ENCODE measurements around the gene MED15.
"Not testable (repeated sequence)": the region's sequence is repeated elsewhere in the genome, so short reads cannot be mapped to it uniquely, and the experiment has no call there.

The MED15 gene

DNA sequence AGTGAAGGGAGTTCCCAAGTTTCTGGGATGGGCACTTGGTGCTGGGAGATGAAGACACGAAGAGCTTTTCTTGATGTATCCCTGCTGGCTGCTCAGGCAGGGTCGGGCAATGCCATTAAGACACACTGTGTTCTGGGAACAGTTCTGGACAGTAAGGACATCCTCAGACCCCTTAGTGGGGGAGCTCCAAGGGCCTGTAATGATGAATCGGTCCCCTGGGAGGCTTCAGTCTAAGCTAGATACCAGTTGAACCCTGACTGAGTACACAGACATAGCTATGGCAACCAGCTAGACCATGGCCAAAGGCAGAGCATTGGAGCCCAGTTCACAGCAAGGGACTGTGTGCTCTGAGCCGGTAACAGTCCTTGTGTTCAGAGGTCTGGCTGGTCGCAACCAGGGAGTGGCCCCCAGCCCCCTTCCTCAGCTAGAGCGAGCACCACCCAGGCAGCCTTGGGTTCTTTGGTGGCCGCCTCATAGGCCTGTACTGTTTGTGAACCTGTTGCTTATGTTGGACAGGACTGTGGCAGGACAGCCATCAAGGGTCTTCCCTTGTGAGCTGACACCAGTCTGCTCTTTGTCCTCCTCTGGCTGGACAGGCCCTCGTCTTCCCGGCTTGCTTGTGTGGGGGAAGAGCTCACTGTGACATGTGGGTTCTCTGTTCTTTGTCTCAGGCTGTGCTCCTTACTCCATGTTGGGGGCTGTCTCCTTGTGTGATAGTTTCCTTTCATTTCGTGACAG, 25.0 kb downstream of the MED15 start:
- DNase-seq: peak; percentile 31

DNA sequence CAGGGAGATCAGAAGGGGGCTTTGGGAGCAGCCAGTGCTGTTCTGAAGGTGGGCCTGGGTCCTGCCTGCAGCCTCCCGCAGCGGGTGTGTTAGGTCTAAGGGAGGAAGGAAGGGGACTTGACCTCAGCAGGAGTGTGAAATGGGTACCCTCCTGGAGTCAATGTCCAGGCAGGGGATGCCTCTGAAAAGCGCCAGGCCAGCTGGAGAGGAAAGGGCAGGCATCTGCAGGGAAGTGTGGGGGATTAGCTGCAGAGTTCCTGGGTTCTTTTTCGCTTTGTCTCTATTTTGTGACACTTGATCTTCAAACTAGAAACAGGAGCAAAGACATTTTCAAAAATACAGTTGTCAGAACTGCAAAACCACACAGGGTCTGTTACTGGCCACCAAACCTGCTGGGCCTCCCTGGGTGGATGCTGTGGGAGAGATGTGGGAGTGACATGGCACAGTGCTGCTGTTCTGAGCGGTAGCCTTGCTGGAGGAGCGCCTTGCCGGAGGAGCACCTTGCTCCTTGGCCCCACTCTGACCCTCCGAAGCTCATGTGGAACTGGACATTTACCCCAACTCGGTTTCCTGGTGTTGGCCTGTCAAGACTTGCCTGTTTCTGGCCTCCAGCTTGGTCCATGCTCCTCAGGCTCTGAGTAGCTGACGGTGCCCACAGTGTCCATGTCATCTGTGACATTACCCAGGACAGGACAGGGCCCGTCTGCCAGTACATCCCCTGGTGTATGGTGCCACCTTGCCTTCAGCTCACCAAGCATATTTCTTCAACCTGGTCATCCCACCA, 25.9 kb downstream of the MED15 start:
- DNase-seq: no peak

DNA sequence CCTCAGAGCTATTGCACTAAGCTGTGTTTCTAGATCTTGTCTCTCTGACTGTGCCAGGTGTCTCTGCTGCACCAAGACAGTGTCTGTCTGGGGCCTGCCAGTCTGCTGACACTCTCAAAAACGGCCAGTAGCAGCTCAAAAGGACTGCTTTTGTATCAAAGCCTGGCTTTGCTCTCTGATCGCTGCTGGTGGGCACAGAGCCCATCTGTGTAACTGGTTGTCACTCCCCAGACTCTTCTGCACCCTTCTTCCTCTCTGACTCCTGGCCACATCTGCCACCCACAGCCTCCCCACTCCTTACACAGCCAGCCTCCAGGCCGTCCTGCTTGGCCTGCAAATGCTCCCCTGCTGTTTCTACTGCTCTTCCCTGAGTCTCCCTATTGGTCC, 26.5 kb downstream of the MED15 start:
- DNase-seq: no peak

DNA sequence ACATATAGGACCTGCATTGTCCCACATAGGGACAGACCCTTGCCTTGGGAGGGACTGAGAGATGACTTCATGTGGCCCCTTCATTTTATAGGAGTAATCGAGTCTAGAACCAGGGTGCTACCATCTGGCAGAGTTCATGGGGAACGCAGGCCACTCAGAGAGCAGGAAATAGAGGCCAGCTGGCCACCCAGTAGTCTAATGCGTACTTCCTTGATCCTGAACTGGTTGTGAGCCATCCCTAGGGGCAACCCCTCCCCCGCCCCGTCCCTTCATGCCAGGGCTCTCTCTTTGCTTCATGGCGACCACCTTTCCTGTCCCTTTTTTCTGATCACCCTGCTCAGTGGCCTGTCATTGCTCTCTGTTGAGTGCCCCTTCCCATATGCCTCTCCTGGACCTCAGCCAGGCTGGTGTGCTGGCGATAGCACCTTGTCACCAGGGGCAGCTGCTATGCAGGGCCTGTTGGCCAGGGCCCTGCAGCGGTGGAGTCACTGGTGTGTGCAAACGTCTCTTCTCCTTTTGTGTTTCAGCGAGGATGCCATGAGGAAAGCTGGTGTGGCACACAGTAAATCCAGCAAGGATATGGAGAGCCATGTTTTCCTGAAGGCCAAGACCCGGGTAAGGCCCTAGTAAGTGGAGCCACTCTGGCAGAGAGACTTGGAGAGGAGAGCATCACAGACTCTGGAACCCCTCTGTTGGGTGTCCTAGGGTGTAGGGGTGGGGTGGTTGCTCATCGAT, 29.3 kb downstream of the MED15 start:
- DNase-seq: no peak

DNA sequence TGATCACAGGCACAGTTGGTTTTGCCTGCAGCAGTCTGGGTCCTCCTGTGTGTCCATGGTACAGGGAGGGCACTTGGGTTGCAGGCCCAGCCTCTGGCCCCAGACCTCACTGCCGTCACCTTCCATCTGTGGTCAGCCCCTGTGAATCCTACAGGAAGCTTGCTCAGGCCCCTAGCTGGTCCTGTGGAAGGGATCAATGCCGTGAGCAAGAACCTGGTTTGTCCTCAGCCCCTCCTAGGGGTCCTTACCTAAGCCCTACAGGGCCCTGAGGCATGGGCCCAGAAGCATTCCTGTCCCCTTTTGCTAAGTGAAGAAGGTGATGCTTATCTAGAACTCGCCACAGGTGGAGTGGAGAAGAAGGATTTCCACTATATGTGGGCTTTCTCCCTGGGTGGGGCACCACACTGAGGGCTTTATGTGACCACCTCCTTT, 29.9 kb downstream of the MED15 start:
- no peak for DNase-seq

DNA sequence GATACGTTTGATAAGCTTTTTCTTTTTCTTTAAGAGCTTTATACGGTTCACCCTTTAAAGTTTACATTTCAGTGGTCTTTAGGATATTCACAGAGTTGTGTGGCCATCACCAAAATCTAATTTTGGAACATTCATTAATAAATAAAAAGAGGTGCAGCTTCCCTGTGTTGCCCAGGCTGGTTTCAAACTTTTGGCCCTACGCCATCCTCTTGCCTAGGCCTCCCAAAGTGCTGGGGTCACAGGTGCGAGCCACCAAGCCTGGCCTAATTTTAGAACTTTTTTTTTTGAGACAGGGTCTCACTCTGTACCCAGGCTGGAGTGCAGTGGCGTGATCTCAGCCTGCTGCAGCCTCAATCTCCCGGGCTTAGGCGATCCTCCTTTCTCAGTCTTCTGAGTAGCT, 30.6 kb downstream of the MED15 start:
- DNase-seq: no peak

DNA sequence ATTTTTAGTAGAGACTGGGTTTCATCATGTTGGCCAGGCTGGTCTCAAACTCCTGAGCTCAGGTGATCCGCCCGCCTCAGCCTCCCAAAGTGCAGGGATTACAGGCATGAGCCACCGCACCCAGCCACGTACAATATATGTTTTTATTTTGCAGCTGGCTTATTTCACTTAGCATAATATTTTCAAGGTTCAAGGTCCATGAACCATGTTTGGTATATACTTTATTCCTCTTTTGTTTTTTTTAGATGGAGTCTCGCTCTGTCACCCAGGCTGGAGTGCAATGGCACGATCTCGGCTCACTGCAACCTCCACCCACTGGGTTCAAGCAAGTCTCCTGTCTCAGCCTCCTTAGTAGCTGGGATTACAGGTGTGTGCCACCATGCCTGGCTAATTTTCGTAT, 31.5 kb downstream of the MED15 start:
- DNase-seq: not testable (repeated sequence)

DNA sequence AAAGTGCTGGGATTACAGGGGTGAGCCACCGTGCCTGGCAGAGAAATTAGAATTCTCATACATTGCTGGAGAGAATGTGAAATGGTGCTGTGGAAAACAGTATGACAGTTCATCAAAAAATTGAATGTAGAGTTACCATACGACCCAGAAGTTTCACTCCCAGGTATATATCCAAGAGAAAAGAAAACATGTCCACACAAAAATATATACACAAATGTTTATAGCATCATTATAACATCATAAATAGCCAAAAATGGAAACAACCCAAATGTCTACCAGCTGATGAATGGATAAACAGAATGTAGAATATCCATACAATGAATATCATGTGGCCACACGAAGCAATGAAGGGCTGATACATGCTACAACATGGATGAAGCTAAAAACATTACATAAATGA, 34.6 kb downstream of the MED15 start:
- DNase-seq: no peak

DNA sequence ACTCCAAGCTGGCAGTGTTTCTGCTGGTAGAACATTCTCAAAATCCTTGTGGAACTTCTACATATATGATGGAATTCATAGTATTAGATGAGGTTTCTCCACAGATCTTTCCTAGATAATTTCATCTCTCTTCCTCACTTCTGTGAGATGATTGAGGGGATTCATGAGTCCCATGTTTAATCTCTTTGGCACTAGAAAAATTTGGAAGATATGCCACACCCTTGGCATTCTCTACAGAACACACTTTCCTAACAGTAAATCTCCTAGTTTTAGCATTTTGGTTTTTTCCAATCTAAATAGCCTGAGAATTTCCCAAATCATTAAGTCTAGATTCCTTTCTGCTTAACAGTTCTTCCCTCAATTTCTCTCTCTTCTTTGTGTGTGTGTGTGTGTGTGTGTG, 35.3 kb downstream of the MED15 start:
- no peak for DNase-seq

DNA sequence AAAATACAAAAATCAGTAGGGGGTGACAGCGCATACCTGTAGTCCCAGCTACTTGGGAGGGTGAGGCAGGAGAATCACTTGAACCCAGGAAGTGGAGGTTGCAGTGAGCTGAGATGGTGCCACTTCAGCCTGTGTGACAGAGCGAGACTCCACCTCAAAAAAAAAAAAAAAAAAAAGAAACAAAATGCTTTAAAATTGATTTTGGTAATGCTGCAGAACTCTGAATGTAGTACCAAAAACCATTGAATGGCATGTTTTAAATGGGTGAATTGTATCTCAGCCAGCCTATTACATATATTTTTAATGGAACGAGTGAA, 37.9 kb downstream of the MED15 start:
- DNase-seq: not testable (repeated sequence)

DNA sequence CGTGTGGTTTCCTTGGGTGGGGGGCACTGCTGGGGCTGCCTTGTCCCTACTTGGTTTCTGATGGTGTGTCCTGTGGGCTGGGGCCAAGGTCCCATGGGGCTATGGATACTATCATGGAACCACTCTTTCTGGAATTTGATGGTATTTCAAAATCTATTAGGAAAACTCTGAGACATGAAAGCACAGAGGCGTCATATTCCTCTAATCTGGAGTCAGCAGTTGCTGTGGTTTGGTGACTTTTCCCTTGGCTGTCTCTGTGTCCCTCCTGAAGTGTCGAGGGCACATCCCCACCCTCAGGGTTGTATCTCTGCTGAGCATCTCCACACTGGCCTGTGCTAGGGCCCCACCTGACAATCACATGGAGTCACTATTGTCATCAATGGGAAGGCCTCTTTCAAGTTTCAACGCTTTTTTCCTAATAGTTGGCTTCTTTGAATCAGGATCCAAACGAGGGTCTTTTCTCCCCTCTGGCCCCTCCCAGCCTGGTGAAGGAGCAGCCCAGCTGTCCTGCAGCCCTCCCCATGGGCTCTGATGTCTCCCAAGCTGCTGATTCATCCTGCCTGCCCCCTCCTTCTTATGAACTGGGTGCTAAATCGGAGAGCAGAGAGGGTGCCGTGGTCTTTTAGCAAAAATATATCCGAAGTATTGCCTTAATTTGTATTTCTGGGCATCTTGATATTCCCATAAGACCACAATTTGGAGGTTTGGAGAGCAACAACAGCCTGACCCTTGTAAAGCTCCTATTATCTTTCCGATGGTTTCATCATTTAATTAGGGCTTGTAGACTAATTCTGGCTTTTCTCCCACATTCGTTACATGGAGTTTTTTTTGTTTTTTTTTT, 38.5 kb downstream of the MED15 start:
- DNase-seq: no peak

DNA sequence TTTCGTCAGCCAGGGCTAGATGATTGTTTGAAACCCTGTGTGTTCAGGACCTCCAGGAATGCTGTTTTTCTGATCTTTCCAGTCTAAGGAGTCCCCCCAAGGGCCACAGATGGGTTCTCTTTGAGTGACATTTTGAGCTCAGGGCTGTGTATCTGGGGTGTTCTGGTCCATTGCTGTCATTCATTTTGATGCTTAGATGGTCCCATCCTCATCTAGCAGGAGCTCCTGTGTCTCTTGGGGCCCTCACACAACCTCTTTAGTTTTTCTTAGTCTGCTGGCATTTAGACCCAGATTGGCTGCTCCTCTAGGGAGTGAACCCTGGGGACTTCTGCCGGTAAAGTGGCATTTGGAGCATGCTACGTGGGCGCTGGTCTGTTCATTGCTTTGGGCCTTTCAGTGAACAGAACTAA, 39.1 kb downstream of the MED15 start:
- DNase-seq: peak; percentile 53

DNA sequence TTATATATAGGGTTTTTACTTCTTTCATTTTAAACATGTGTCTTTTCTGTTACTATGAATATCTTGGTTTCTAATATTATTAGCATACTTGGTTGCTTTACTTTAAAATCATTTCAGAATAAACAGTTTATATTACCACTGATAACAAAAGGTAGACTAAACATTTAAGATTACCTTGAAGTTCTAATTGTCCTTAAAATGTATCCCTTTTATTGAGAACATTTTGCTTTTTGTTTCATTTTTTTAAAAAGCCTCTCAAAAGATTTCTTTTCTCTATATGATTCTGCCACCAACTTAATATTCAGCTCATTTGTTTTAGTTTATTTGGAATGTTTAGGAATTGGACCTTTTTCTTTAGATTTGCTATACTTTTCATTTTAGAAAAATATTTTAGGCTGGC, 39.6 kb downstream of the MED15 start:
- DNase-seq: no peak

DNA sequence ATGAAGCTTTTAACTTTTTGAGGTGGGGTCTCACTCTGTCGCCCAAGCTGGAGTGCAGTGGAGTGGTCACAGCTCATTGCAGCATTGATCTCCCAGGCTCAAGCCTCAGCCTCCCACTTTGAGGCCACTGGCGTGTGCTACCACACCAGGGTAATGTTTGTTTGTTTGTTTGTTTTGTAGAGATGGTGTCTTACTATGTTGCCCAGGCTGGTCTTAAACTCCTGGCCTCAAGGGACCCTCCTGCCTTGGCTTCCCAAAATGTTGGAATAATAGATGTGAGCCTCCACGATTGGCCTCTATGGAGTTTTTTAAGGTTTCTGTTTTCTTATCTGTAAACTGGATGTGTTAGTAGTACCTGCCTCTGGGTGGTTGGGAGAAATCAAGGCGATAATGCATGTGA, 41.4 kb downstream of the MED15 start:
- no peak for DNase-seq

DNA sequence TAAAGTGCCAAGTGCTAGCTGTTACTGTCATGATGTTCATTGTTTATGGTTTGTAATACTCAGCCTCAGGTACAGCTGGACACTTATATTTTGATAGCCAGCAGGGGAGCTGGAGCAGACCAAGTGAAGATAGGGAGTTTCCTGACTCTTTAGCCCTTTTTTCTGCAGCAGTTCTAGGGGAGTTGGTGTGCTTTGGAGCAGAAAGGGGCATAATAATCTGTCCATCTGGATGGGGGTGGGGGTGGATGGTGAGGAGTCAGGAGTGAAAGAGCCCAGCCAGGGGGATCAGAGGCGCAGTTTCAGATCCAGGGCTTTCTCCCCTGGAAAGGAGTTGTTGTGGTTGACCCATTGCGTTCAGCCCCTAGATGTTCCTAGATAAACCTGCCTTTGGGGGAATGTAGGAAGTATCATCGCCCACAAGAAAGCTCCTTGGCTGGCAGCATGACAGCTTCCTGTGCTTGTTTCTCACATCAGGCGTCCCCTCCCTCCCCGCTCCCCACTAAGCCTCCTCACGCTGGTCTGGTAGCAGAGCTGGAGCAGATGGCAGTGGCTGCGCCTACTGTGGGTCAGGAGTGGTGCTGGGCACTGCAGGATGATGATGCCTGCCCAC, 41.9 kb downstream of the MED15 start:
- DNase-seq: peak; percentile 59

DNA sequence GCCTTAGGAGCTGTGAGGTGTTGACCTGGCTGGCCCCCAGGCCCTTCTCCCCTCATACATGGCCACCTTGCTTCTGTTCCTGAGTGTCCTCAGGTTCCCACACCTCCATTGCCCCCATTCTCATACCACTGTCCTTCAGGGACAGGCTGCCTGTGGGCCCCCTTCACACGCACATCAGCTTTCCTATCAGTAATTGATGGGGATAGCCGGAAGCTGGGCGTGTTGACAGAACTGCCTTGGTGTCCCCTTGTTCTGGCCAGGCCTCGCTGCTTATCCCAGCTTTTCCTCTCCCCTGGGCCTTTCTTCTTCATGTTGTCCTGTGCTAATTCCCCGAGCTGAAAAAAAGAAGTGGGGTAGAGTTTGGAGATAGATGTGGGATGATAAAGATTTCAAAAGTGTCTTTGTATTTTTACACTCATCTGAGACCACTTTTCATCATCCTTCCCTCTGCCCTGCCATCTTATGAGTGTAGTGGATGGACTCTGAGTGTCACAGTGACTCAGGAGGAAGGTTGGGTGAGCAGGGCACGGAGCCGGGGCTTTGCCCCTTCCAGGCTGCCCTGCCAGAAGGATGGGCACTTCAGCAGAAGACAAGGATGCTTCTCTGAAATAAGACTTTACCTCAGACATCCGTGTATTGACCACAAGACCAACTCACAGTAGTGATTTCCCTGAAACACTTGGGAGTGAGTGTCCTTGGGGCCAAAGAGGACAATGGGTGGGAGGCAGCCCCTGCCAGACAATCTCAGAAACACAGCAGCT, 42.8 kb downstream of the MED15 start:
- DNase-seq: no peak

DNA sequence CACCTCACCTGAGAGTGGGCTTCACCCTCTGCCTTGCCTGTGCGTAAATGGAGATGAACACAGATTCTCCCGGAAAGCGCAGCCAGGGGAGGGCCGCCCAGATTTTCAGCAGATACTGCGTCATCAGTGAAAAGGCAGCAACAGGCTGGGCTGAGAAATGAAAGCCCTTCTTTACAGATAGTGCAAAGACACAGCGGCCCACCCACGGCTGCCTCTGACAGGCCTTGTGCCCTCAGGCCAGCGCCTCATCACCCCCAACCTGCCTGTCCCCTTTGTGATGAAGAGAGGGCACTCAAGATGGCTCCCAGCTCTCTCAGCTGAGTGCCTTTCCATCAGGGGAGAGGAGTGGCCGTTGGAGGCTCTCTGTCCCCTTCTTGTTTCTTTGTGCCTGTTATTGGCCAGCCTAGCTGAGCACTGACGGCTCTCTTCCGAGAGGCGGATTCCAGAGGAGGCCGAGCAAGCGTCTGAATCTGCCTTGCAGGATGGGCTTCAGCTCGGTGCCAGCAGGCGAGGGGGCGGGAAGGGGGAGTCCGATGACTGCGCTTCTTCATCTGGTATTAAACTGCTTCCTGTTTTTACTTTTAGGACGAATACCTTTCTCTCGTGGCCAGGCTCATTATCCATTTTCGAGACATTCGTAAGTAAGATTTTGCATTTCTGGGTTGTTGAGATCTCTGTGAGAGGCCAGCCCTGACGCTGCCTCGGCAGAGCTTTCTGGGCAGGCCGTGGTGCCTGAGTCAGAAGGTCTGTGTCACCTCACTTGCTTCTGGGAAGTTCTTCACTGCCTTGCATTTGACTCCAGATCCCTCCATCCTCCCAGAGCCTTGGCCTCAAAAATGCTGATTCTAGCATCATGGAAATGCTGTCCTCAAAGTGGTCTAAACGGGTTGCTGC, 43.7 kb downstream of the MED15 start:
- DNase-seq: peak; percentile 61

DNA sequence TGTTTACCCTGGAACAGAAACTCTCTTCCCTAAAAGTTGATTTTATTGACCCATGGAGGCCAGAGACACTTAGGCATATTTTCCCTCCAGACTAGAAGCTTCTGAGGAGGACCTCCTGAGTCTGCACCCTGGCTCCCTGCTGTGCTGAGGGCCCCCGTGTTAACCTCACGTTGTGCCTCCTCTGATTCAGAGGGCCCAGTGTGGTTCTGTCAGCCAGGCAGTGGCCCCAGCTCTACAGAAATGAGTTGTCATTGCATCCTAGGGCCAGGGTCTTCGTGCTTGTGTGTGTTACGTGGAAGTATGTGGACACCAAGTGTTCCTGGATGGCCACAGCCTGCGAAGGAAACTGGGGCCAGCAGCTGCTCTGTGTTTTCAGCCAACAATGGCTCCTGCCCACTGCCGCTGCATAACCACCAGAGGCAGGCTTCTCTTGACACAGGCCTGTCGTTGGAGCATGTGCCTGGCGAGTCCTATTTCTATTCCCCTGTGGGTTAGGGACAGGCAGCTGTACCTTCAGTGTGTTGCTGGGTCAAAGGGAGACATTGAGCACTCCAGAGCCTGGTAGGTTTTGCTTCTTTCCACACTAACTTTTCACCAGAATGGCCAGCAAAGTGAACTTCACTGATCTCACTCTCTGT, 44.5 kb downstream of the MED15 start:
- no peak for DNase-seq

DNA sequence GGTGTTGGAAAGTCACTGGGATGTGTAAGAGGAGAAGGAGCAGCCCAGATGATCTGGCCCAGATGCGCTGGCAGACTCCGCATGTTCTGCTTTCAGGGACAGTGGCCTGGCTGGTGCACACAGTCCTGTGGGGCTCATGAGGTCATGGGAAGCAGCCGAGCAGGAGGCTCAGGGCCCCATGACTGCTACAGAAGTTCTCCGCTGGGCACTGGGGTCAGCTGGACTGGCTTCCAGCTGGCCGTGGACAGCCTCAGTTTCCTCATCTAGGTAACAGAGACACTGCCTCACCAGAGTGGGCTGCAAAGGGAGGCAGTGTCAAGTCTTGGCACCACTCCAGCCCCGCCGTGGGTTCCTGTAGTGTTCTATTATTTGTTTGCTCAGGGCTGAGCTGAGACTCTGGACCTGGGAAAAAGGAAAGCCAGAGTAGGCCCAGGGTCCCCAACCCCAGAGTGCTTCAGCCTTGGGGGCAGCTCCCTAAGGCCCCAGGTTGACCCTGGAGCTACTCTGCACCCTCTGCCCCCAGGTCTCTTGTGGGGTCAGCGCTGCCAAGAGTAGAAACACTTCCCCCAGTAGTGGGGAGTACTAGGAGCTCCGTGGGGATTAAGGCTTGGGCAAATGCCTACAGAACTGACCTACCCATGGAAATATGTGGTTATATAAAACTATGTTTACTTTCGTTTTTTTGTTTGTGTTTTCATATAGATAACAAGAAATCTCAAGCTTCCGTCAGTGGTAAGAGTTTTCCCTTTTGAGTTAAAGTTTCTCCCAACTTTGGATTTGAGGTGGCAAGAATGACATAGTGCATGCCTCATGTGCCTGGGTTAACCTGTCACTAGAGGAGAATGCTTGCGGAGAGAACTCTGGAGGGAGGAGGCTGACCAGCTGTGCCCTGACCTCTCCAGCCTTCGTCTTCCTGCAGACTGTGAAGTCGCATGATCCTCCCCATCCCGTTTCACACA, 45.3 kb downstream of the MED15 start:
- no peak for DNase-seq

All from eye (tissue), 1 donor.